BE2C (cell line): Measurements from ENCODE around the gene CC2D1B.
A peak's percentile ranks its signal among the peaks of the same experiment; 100 is the strongest.

ENCODE experiments used
- DNase-seq: peaks from one replicate; pipeline ENCODE4 v3.0.0-alpha.2; 2020
- H3K27me3 ChIP-seq: fragments of 250-450 bp; sonication (Bioruptor Pico); 2 replicates; pipeline ENCODE4 v1.5.1; 2020; ENCODE audit warnings: mild to moderate bottlenecking
- H3K36me3 ChIP-seq: fragments of 250-450 bp; sonication (Bioruptor Pico); 2 replicates; pipeline ENCODE4 v1.5.1; 2020; ENCODE audit warnings: mild to moderate bottlenecking
- H3K4me1 ChIP-seq: fragments of 250-450 bp; sonication (Bioruptor Pico); 2 replicates; pipeline ENCODE4 v1.5.1; 2020
- H3K4me3 ChIP-seq: 2 replicates; pipeline ENCODE4 v1.5.1; 2011; ENCODE audit warnings: low read depth, low read length
- H3K9me3 ChIP-seq: fragments of 250-450 bp; sonication (Bioruptor Pico); 2 replicates; pipeline ENCODE4 v1.5.1; 2020
- TF ChIP-seq, protein P1 (sequence below): IDR thresholded peaks from 2 replicates; pipeline ENCODE4 v1.5.1; 2012; ENCODE audit warnings: mild to moderate bottlenecking, low read depth, low read length

The CC2D1B gene

DNA sequence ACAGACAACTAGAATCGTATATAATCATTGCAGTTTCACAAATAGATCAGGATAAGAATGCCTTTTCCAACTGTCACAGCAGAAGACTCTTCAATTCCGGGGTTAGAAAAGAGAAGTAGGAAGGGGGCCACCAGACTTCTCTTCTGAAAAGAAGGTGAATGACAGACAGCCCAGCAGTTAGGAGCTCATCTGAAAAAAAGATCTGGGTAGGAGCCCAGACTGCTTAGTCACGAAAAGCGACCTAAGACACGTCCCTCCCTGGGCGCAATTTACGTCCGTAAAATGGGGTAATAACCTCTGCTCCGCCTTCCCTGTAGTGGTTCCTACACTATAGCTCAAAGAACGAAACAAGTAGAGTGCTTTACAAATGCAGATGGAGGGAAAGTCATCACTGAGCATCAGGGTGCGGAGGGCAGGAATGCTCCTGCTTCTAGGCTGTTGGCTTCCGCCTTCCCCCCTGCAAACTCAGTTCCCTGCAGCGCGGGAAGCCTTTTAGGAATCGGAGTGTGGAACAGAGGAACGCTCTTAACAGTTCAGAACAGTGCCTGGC lies 37.6 kb upstream of the CC2D1B start:
- DNase-seq, result peak; percentile 17
- peak overlapping the region; percentile 98 for H3K4me3 ChIP-seq
- H3K9me3 ChIP-seq, result no peaks in the 10 kb centered on the region
- H3K4me1 ChIP-seq, result no peaks in the 10 kb centered on the region
- TF ChIP-seq, protein P1, sequence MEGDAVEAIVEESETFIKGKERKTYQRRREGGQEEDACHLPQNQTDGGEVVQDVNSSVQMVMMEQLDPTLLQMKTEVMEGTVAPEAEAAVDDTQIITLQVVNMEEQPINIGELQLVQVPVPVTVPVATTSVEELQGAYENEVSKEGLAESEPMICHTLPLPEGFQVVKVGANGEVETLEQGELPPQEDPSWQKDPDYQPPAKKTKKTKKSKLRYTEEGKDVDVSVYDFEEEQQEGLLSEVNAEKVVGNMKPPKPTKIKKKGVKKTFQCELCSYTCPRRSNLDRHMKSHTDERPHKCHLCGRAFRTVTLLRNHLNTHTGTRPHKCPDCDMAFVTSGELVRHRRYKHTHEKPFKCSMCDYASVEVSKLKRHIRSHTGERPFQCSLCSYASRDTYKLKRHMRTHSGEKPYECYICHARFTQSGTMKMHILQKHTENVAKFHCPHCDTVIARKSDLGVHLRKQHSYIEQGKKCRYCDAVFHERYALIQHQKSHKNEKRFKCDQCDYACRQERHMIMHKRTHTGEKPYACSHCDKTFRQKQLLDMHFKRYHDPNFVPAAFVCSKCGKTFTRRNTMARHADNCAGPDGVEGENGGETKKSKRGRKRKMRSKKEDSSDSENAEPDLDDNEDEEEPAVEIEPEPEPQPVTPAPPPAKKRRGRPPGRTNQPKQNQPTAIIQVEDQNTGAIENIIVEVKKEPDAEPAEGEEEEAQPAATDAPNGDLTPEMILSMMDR, result no peak
- no peaks in the 10 kb centered on the region; the same call in 1 of the 2 replicates for H3K36me3 ChIP-seq
- no peaks in the 10 kb centered on the region for H3K27me3 ChIP-seq

DNA sequence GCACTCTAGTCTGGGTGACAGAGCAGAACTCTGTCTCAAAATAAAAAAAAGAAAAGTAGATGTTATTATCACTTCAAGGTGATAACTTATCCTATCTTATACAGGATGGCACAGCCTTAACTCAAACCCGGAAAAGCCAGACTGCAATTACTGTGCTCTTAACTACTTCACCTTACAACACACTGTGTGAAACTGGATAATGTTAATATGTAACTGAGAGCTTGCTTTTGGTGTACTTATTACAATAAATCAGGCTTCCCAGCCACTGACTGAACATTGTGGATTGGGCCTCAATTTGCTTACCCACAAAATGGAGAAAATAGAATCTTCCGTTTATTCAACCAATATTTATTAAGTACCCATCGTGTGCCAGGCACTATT lies 36.8 kb upstream of the CC2D1B start:
- Histone ChIP-seq H3K4me3 (peak overlapping the region; percentile 98), H3K9me3 (no peaks in the 10 kb centered on the region), H3K27me3 (no peaks in the 10 kb centered on the region), H3K4me1 (no peaks in the 10 kb centered on the region), H3K36me3 (no peaks in the 10 kb centered on the region; the same call in 1 of the 2 replicates)
- TF ChIP-seq, protein P1, result no peak
- no peak for DNase-seq

DNA sequence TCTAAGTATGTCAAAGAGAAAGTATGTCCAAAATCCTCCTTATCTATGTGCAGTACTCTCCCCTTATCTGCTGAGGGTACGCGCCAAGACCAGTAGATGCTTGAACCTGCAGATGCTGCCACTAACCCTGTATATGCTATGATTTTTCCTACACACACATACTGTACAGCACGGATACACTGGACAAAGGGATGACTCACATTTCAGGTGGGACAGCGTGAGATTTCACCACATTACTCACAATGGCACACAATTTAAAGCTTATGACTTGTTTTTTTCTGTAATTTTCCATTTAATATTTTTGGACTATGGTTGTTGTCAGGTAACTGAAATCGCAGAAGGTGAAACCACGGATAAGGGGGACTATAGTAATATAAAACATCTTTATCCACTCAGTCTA lies 34.1 kb upstream of the CC2D1B start:
- Histone ChIP-seq H3K4me3 (no peak overlapping the region), H3K27me3 (no peaks in the 10 kb centered on the region), H3K4me1 (no peaks in the 10 kb centered on the region), H3K36me3 (no peaks in the 10 kb centered on the region; the same call in 1 of the 2 replicates), H3K9me3 (no peaks in the 10 kb centered on the region)
- no peak for DNase-seq
- TF ChIP-seq, protein P1, result no peak

DNA sequence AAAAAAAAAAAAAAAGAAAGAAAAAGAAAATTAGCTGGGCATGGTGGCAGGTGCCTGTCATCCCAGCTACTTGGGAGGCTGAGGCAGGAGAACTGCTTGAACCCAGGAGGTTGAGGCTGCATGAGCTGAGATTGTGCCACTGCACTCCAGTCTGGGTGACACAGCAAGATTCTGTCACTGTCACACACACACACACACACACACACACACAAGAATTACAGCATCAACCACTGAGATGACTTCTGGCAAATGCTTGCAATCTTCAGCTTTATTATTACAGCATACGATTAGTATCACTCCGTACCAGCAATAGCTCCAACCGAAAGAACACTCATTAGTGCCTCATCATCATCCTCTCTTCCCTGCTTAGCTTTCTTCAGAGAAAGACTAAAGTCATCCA lies 33.6 kb upstream of the CC2D1B start:
- H3K9me3 ChIP-seq, result no peaks in the 10 kb centered on the region
- TF ChIP-seq, protein P1, result no peak
- DNase-seq, result no peak
- H3K4me3 ChIP-seq, result no peak overlapping the region
- H3K4me1 ChIP-seq, result no peaks in the 10 kb centered on the region
- no peaks in the 10 kb centered on the region for H3K27me3 ChIP-seq
- no peaks in the 10 kb centered on the region; the same call in 1 of the 2 replicates for H3K36me3 ChIP-seq

DNA sequence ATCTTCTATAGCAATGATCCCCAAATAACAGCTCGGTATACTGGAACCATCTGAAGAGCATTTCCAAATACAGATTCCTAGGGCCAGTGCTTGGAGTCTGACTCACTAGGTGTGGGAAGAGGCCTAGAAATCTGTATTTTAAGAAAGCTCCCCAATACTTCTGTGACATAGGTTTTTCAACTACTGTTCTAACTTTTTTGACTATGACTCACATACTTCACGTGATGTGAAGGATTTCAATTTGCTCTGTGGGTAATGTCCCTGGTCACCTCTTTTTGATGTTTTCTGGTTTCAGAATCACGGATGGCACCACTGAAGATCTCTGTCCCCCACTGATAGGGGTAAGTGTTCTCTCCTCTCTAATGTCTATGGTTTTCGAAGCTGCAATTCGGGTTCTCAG lies 27.2 kb upstream of the CC2D1B start:
- TF ChIP-seq, protein P1, result no peak
- H3K4me3 ChIP-seq, result no peak overlapping the region
- no peaks in the 10 kb centered on the region for H3K4me1 ChIP-seq
- H3K27me3 ChIP-seq, result no peaks in the 10 kb centered on the region
- H3K36me3 ChIP-seq, result peaks cover 2% of the 10 kb centered on the region; the same call in 1 of the 2 replicates
- DNase-seq, result no peak
- no peaks in the 10 kb centered on the region for H3K9me3 ChIP-seq

DNA sequence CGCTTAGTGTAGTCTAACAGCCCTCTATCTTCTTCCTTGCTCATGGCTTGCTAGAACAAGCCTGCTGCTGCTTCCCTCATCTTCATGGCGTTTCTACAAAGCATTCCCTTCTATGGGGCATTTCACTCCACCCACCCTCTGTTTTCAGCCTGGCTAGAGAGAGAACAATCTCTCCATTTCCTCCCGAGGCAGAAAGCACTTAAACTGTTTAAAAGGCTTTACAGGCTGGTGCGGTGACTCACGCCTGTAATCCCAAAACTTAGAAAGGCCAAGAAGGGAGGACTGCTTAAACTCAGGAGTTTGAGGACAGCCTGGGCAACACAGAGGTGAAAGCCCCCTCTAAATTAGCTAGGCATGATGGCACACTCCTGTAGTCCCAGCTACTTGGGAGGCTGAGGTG lies 20.5 kb upstream of the CC2D1B start:
- no peaks in the 10 kb centered on the region for H3K4me1 ChIP-seq
- H3K9me3 ChIP-seq, result no peaks in the 10 kb centered on the region
- TF ChIP-seq, protein P1, result no peak
- H3K36me3 ChIP-seq, result peaks cover 6% of the 10 kb centered on the region
- DNase-seq, result no peak
- H3K4me3 ChIP-seq, result no peak overlapping the region
- no peaks in the 10 kb centered on the region for H3K27me3 ChIP-seq
